Osteocyte (in vitro differentiated cells): ENCODE data around the gene B4GALT2. TPM values are rescaled to one million over a fixed set of nuclear protein-coding genes. Genes with fewer than 3 reads are reported as not detected.

ENCODE experiments used
- DNase-seq: peaks from one replicate; pipeline ENCODE4 v3.0.0; 2021; ENCODE audit warnings: mixed read lengths; ENCODE audit not compliant: unreplicated experiment; ENCODE audit errors: extremely low spot score
- H3K27ac Mint-ChIP-seq: one replicate; pipeline ENCODE4 v1.8.0; 2021; ENCODE audit warnings: mild to moderate bottlenecking, mixed read lengths; ENCODE audit not compliant: unreplicated experiment
- H3K27me3 Mint-ChIP-seq: one replicate; pipeline ENCODE4 v1.8.0; 2021; ENCODE audit warnings: mixed read lengths; ENCODE audit not compliant: unreplicated experiment
- H3K36me3 Mint-ChIP-seq: one replicate; pipeline ENCODE4 v1.8.0; 2021; ENCODE audit warnings: mixed read lengths; ENCODE audit not compliant: unreplicated experiment
- H3K4me1 Mint-ChIP-seq: one replicate; pipeline ENCODE4 v1.8.0; 2021; ENCODE audit warnings: mixed read lengths; ENCODE audit not compliant: unreplicated experiment
- H3K4me3 Mint-ChIP-seq: one replicate; pipeline ENCODE4 v1.8.0; 2021; ENCODE audit warnings: mild to moderate bottlenecking, moderate library complexity, mixed read lengths; ENCODE audit not compliant: unreplicated experiment
- H3K9me3 Mint-ChIP-seq: one replicate; pipeline ENCODE4 v1.8.0; 2021; ENCODE audit warnings: mixed read lengths; ENCODE audit not compliant: unreplicated experiment
- CTCF ChIP-seq: fragments of 200-600 bp; sonication (generic); IDR thresholded peaks from 2 replicates; pipeline ENCODE4 v1.5.0; 2021; ENCODE audit warnings: antibody characterized with exemption, mild to moderate bottlenecking, moderate library complexity
- total RNA-seq: library from RNA; stranded (reverse); gene quantifications from 2 replicates; pipeline ENCODE4 v1.2.1, GENCODE V29; 2021

Gene B4GALT2
- total RNA-seq, 1 donor from 2014 or later, result 65.5 TPM

- DNase-seq, result no peak
- Mint-ChIP-seq H3K27me3 (no peaks in the 10 kb centered on the region), H3K27ac (no peak overlapping the region), H3K4me1 (peaks cover 12% of the 10 kb centered on the region), H3K9me3 (no peaks in the 10 kb centered on the region), H3K4me3 (no peak overlapping the region), H3K36me3 (peaks cover 13% of the 10 kb centered on the region)
- TF ChIP-seq CTCF, result no peak
Observed at GRCh38 chr1:43952731-43953346, 26.2 kb upstream of the B4GALT2 start.

- Mint-ChIP-seq H3K27me3 (no peaks in the 10 kb centered on the region), H3K27ac (no peak overlapping the region), H3K4me3 (no peak overlapping the region), H3K36me3 (peaks cover 19% of the 10 kb centered on the region), H3K9me3 (no peaks in the 10 kb centered on the region), H3K4me1 (peaks cover 7% of the 10 kb centered on the region)
- DNase-seq, result no peak
- no peak for TF ChIP-seq CTCF
Observed at GRCh38 chr1:43953361-43953760, 25.6 kb upstream of the B4GALT2 start.

GRCh38 chr1:43954036-43954435, 25.0 kb upstream of the B4GALT2 start:
- no peak for DNase-seq
- Mint-ChIP-seq H3K4me3 (no peak overlapping the region), H3K9me3 (no peaks in the 10 kb centered on the region), H3K36me3 (peaks cover 23% of the 10 kb centered on the region), H3K27ac (no peak overlapping the region), H3K4me1 (no peaks in the 10 kb centered on the region), H3K27me3 (no peaks in the 10 kb centered on the region)
- TF ChIP-seq CTCF, result no peak

- peaks cover 17% of the 10 kb centered on the region for H3K36me3 Mint-ChIP-seq
- no peak overlapping the region for H3K27ac Mint-ChIP-seq
- H3K27me3 Mint-ChIP-seq, result no peaks in the 10 kb centered on the region
- H3K9me3 Mint-ChIP-seq, result no peaks in the 10 kb centered on the region
- no peak for TF ChIP-seq CTCF
- H3K4me3 Mint-ChIP-seq, result no peak overlapping the region
- H3K4me1 Mint-ChIP-seq, result no peaks in the 10 kb centered on the region
- DNase-seq, result no peak
Observed at GRCh38 chr1:43956234-43956633, 22.8 kb upstream of the B4GALT2 start.

GRCh38 chr1:43957407-43958040, 21.5 kb upstream of the B4GALT2 start:
- peaks cover 22% of the 10 kb centered on the region for H3K36me3 Mint-ChIP-seq
- DNase-seq, result no peak
- no peak overlapping the region for H3K4me3 Mint-ChIP-seq
- H3K9me3 Mint-ChIP-seq, result no peaks in the 10 kb centered on the region
- no peak overlapping the region for H3K27ac Mint-ChIP-seq
- no peaks in the 10 kb centered on the region for H3K27me3 Mint-ChIP-seq
- no peaks in the 10 kb centered on the region for H3K4me1 Mint-ChIP-seq
- TF ChIP-seq CTCF, result no peak
